AG09309 (cell line): ENCODE results near the gene OR6B3.

Source experiments
- DNase-seq: peaks from one replicate; pipeline ENCODE4 v3.0.0-alpha.2; 2010; ENCODE audit warnings: low read depth
- H3K4me3 ChIP-seq: 2 replicates; pipeline ENCODE4 v1.5.1; 2011; ENCODE audit warnings: mild to moderate bottlenecking, low read depth, low read length, moderate library complexity; ENCODE audit not compliant: control insufficient read depth
- TF ChIP-seq, protein P1 (sequence below): IDR thresholded peaks from 2 replicates; pipeline ENCODE4 v1.5.1; 2011; ENCODE audit warnings: mild to moderate bottlenecking, low read depth, low read length, inconsistent platforms; ENCODE audit not compliant: insufficient read depth, control insufficient read depth; ENCODE audit errors: missing control alignments

The OR6B3 gene

DNA sequence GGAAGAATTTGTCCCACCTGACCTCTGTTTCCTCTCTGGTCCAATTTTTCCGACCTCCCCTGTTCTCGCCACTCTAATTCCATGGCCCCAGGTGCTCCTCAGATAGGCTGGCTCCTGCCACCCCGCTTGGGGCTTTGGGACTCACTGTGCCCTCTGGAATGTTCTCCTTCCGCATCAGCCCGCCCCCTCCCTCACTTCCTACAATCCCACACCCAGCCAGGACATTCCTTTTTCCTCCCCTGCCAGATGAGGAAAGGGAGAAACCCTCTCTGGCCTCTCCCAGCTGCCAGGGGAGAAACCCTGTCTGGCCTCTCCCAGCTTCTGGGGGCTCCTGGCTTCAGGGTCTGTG, 20.0 kb downstream of the OR6B3 start:
- TF ChIP-seq, protein P1, sequence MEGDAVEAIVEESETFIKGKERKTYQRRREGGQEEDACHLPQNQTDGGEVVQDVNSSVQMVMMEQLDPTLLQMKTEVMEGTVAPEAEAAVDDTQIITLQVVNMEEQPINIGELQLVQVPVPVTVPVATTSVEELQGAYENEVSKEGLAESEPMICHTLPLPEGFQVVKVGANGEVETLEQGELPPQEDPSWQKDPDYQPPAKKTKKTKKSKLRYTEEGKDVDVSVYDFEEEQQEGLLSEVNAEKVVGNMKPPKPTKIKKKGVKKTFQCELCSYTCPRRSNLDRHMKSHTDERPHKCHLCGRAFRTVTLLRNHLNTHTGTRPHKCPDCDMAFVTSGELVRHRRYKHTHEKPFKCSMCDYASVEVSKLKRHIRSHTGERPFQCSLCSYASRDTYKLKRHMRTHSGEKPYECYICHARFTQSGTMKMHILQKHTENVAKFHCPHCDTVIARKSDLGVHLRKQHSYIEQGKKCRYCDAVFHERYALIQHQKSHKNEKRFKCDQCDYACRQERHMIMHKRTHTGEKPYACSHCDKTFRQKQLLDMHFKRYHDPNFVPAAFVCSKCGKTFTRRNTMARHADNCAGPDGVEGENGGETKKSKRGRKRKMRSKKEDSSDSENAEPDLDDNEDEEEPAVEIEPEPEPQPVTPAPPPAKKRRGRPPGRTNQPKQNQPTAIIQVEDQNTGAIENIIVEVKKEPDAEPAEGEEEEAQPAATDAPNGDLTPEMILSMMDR = no peak
- no peak for DNase-seq
- H3K4me3 ChIP-seq = no peak overlapping the region

DNA sequence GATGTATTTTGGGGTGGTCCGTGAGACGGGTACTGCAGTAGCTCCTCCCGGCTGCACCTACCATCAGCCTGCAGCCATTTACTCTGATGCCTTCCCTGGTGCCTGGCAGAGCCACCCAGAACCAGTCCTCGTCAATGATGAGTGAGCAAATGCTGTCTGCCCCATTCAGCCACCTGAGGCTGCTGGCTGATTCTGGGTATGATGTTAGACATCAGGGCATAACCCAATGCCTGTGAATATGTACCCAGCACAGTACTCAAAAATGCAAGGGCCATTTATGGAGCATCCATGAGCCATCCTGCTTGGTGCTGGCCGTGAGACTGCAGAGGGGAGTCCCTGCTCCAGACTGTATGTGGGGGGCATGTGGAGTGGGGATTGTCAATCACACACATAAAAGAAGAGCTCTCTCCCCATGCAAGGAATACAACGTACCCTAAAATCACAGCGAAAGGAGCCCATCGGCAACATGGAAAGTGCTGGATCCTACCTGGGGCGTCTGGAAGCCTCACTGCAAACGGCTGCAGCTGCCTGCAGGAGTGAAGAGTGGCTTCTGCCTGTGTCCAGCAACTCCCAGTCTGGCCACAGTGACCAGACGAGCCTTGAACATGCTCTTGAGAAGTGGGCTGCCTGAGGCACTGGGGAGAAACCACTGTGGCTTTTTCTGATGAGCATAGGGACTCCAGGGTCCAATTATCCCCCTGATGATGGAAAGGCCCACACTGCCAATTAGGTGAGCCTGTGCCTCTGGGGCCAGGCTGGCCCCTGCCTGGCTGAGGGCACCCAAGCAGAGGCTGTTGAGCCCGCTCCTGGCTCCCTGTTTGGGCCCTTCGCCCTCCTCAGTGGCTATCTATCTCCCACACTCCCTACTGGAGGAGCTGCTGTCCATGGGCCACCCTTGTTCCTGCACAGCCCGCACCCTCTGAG, 20.7 kb downstream of the OR6B3 start:
- H3K4me3 ChIP-seq = no peak overlapping the region
- TF ChIP-seq, protein P1 = no peak
- DNase-seq = no peak

DNA sequence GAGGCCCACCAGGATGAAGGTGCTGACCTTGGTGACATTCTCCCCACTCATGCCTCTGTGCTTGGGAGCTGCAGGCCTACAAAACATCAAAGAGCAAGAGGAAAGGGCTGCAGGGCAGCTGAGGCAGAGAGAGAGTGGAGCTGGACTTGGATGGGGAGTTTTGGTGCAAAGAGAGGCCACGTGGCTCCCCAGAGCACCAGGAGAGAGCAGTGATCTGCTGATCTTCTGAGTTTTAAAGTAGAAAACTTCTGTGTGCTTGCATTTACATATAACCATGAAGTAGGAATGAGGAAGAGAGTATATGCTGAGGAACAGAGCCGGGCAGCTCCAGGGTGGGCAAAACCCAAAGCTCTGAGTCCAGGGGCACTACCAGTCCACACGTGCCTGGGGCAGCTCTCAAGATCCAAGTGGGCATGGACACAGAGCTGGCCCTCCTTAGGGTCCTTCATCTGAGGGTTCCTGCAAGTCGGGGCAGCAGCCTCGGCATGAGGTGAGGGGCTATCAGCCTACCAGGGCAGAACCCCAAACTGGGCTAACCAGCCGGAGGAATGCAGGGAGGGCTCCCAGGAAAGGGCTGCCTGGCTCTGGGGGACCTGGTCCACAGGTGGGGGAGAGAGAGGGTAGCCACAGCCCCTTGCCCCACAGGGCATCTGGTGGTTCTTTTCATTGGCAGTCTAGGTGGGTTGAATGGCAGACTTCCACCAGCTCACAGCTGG, 22.8 kb downstream of the OR6B3 start, which contains the start of gene OR6B2:
TSS of gene OR6B2 (minus strand) at position 51 of the 716 bp plus-strand sequence. CDS start at position 51, 0 bp downstream.
- TF ChIP-seq, protein P1 = no peak

DNA sequence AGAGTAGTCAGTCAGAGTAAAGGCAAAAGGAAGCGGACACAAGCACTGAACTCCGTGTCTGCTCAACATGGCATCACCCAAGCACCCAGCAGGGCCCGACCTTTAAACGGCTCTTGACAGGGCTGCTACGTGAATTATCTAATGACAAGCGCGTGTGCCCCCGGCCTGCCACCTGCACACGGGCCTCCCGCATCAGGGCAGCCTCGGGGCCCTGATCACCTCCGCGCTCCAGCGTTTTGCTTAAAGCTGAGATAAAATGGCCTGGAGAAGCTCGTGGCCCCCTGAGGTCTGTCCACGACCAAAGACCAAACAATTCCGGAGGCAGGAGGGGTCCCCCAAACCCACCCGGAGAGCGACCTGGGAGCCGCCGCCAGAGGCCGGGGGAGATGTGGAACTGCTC, 28.6 kb downstream of the OR6B3 start:
- DNase-seq = no peak
- H3K4me3 ChIP-seq = peak overlapping the region; percentile 86
- TF ChIP-seq, protein P1 = no peak

More for the DNA sequence above, 22.8 kb downstream of the OR6B3 start, which contains the start of gene OR6B2:
- no peak for DNase-seq
- no peak within 1 kb of the TSS for H3K4me3 ChIP-seq

DNA sequence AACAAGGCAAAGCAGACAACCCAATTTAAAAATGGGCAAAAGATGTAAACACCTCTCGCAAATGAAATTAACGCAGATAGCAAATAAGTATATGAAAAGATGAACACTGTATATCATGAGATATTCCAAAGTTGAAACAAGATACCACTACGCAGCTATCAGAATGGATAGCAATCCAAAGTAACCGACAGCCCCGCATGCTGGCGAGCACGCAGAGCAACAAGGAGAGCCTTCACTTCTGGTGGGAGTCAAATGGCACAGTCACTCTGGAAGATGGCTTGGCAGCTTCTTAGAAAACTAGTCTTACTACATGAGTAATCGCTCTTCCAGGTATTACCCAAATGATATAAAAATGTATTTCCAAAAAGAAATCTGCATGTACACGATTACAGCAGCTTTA, 29.5 kb downstream of the OR6B3 start:
- DNase-seq = no peak
- TF ChIP-seq, protein P1 = no peak
- no peak overlapping the region for H3K4me3 ChIP-seq

DNA sequence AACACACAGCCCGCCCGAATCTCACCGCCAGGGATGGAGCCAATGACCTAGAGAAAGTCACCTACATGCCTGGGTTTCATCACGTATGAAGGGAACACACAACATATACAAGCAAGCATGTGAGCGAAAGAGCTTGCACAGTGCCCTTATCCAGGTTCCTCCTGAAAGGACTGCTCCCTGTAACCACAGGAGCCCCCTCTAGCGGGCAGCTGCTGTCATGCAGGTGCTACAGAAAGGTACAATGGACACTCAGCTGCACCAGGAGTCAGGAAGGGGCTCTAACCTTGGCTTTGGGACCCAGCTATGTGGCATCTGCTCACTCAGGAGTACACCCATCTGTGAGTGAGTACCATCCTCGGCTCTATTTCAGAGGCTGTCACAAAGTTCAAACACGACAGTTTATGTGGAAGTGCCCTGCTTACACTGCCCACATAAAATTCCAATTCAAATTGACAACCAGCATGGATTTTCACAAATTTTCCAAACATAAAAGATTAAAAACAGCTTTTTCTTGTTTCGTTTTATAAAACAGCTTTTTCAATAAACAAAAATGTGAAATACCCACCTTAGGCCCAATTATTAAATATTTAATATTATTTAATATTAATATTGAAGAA, 31.7 kb downstream of the OR6B3 start:
- H3K4me3 ChIP-seq = no peak overlapping the region
- DNase-seq = no peak
- TF ChIP-seq, protein P1 = peak; percentile 93
